Activated CD8-positive, alpha-beta memory T cell treated with anti-CD3 and anti-CD28 coated beads for 36 hours (primary cell): ENCODE results near the gene NDFIP1. TPM values are rescaled to one million over a fixed set of nuclear protein-coding genes. Genes with fewer than 3 reads are reported as not detected.
"Not testable (repeated sequence)": the region's sequence is repeated elsewhere in the genome, so short reads cannot be mapped to it uniquely, and the experiment has no call there.

Experiments
- CTCF ChIA-PET: fragments of 350-600 bp; sonication (Branson Sonifier 250); formaldehyde crosslinking; loops from one replicate; lab custom pipeline; 2021; ENCODE audit warnings: antibody characterized with exemption; lab: Charles Lee
- POLR2A ChIA-PET: fragments of 350-600 bp; sonication (Branson Sonifier 250); formaldehyde crosslinking; loops from one replicate; lab custom pipeline; 2021; ENCODE audit warnings: antibody characterized with exemption; lab: Charles Lee
- total RNA-seq, 2 experiments: library from RNA; stranded (reverse); gene quantifications; one replicate each; pipeline ENCODE4 v1.2.3, GENCODE V29; 2021

The NDFIP1 gene
- total RNA-seq, 2 experiments from 2014 or later: 84.4 to 84.9 TPM

DNA sequence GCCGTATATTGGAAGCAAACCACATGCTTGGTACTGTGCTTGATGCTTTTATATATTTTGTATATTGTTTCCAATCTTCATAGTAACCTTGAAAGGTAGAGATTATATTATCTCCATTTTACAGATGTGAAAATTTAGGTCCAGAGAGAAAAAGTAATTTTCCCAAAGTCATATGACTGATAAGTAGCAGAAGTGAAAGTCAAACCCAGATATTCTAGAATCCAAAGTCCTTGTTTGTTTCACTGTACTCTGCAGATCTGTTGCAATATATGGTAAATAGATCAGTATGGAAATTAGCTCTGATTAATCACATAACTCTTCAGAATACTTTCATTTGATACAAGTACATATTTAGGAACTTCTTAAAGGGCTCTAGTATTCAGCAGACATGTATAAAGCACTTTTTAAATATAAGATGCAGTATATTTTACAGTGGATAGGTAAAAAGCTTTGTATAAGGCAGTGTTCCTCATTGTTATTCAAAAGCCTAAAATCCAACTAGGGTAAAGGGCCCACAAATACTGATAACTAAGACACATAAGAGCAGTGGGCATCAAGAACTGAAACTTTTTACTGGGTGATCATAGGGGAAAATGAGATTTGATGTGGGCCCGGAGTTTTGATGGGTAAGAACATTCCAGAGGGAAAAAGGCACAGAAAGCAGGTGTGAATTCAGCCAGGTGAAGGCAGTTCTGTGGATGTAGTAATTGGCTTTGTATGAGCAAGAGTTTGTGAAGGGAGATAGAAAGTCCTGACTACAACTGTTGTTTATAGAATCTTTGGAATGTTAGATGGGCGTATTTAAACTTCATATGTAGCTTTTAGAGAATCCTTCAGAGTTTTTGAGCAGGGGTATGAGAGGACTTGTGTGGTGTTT is 25.0 kb downstream of the NDFIP1 start:
- ChIA-PET POLR2A (no interaction called here), CTCF (no interaction called here)

GRCh38 chr5:142134331-142135010 is 25.9 kb downstream of the NDFIP1 start:
- ChIA-PET CTCF (no interaction called here), POLR2A (no interaction called here)

DNA sequence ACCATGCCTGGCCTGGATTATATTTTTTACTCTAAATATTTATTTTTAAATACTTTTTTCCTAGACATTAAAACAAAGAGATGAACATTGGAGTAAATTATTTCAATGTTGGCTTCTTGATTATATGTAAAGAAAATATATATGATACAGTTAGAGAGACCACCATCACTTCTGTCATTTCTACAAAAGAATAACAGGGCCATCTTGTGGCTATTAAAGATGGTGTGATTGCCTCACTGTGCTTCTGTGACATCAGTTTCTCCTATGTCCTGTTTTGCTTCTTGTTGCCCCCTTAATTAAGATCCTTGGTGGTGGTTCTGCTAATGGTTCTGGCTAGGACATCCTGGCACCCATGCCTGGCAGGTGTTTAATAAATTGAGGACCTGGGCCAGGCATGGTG is 32.9 kb downstream of the NDFIP1 start:
- ChIA-PET POLR2A (no interaction called here), CTCF (interaction anchor here (0.9 kb wide), 1 partner anchor 9 kb away, joined by 4 read pairs; no protein-coding TSS in a partner anchor)

DNA sequence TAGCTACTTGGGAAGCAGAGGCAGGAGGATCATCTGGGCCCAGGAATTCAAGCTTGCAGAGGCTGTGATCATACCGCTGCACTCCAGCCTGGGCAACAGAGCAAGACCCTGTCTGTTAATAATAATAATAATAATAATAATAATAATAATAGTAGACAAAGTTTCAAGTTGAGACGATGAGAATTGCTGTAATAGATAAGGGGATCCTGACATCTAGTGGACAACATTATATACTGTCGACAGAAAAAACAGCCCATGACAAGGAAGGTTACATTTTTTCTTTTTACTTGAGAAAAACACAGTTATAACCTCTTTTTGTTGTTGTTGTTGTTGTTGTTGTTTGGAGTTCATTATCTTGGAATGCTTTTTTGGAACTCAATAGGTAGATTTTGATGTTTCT is 35.3 kb downstream of the NDFIP1 start:
- ChIA-PET POLR2A (no interaction called here), CTCF (interaction anchor here (0.6 to 4.5 kb wide), 8 partner anchors 51 to 458 kb away, joined by 3 to 30 read pairs (median 4); partner anchors contain the start of genes GNPDA1 and RNF14)

GRCh38 chr5:142145106-142145900 is 36.7 kb downstream of the NDFIP1 start:
- ChIA-PET POLR2A (interaction anchor here (0.6 kb wide), 1 partner anchor 149 kb away, joined by 6 read pairs; no protein-coding TSS in a partner anchor), CTCF (interaction anchor here (0.8 to 4.5 kb wide), 11 partner anchors 10 to 159 kb away, joined by 3 to 30 read pairs (median 4); partner anchors contain the start of gene GNPDA1)

DNA sequence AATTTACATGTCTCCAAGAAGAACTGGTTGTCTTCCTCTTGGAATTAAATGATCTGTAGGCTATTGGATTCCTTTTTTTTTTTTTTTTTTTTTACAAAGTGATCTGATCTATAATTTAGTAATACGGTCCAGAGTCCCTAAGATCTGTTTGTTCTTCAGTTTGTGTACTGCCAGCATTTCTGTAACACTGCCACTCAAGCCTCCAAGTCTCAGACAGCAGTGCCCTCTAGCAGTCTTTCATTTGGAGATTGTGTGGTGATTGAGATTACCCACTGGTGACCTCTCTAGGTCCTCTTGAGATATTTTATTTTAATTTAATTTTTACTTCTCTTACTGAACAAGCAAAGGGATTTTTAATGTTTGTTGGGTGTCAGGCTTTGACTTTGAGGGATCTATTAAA is 40.8 kb downstream of the NDFIP1 start:
- CTCF ChIA-PET: interaction anchor here (0.7 kb wide), 3 partner anchors 18 to 191 kb away, joined by 3 to 4 read pairs (median 3); partner anchors contain the start of gene PCDH12
- POLR2A ChIA-PET: no interaction called here

GRCh38 chr5:142150431-142150830 is 41.9 kb downstream of the NDFIP1 start:
- CTCF ChIA-PET: no interaction called here
- POLR2A ChIA-PET: no interaction called here

GRCh38 chr5:142151436-142152383 is 43.1 kb downstream of the NDFIP1 start:
- ChIA-PET CTCF (interaction anchor here (0.6 to 1.6 kb wide), 6 partner anchors 9 to 411 kb away, joined by 3 to 5 read pairs (median 3); no protein-coding TSS in a partner anchor), POLR2A (no interaction called here)

DNA sequence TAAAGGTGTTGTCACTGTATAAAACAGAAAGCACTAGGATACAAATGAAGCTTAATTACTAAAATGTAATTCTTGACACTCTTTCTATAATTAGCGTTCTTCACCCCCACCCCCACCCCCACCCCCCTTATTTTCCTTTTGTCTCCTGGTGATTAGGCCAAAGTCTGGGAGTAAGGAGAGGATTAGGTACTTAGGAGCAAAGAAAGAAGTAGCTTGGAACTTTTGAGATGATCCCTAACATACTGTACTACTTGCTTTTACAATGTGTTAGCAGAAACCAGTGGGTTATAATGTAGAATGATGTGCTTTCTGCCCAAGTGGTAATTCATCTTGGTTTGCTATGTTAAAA is 43.8 kb downstream of the NDFIP1 start:
- CTCF ChIA-PET: interaction anchor here (0.6 to 1.6 kb wide), 3 partner anchors 11 to 411 kb away, joined by 3 to 4 read pairs (median 3); no protein-coding TSS in a partner anchor
- POLR2A ChIA-PET: no interaction called here

DNA sequence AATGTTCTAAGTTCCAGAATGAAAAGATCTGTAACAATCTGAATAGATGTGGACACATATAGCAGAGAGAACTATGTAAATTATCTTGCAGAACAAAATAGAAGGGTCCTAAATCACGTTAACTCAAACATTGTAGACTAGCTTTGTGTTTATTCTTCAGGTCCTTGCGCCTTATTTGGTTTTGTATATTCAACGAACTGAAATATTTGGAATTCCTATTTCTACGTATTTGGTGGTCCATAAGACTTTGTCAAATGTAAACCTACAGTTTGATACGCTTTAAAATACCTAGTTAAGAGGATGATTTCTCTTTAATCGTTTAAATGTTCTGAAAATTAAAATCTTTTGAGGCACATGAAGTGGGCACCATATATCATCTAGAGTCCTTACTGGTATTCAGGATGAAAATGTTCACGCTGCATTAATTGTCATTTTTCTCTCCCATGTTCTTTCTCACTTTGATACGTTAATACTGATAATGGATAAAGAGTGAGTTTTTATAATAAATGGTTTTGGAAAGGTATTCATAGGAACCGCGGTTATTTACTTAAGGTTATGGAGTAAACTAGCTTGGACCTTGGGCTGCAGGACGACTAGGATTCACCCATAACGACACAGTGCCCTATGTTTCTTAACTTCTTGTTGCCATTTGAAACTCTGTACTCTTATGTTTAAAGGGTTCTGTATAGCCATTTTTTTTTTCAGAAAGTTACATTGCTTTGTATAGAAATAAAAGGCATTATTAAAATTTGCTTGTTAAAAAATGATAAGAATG is 45.3 kb downstream of the NDFIP1 start:
- CTCF ChIA-PET: interaction anchor here (1.0 kb wide), 1 partner anchor 148 kb away, joined by 3 read pairs; no protein-coding TSS in a partner anchor
- POLR2A ChIA-PET: no interaction called here

DNA sequence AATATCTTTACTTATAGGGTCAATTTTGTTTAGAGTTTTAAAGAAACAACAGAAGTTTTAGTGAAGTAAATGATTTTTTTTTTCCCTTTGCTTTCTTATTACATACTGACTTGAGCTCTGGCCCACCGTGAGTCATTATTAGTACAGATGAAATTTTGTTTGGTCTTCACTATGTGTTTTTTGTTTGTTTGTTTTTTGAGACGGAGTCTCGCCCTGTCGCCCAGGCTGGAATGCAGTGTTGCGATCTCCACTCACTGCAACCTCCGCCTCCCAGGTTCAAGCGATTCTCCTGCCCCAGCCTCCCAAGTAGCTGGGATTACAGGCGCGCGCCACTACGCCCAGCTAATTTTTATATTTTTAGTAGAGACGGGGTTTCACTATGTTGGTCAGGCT is 45.9 kb downstream of the NDFIP1 start:
- POLR2A ChIA-PET, CTCF ChIA-PET: not testable (repeated sequence)

DNA sequence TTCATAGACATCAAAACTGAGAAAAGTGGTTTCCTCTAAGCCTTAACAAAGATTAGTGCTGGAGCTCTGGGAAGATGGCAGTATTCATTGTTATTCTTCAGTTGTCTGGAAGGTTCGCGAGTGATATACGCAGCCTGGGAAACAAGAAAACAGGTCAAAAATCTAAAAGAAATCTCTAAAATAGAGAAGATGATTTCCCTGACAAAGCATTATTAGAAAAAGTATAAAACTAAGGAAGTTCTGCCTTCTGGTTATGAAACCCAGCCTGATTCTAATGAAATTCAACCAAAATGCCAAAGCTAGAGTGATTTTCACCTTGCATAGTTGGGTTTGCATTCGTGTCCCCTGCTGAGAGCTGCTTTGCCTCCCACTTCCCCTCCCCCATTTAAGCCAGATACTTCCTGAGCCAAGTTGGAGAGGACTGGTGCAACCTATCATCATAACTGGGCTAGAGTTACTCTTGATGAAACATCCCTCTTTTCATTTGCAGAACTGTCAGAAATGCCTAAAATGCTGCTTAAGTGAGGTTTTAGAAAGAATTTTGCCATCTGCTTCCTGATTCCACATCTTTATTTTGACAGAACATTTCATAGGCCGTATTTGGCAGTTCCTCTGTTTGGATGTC is 48.4 kb downstream of the NDFIP1 start:
- POLR2A ChIA-PET: no interaction called here
- CTCF ChIA-PET: no interaction called here

GRCh38 chr5:142159354-142159753 is 50.8 kb downstream of the NDFIP1 start:
- POLR2A ChIA-PET: no interaction called here

DNA sequence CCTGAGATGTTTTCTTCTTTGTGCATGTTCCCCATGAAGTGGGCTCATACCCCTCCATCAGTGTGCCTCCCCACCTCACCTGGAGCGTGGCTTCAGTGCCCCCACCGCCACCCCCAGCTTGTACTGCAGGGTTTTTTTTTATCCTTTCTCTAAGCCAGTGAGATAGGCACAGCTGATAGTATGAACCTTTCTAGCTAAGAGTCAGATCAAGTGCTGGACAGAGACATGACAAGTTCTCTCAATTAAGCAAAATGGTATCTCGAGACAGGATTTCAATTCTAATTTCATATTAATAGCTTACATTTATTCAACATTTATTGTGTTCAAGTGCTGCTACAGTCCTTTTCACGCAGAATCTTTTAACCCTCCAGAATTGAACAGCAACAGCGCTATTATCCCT is 55.7 kb downstream of the NDFIP1 start:
- POLR2A ChIA-PET: no interaction called here
- CTCF ChIA-PET: no interaction called here

More at GRCh38 chr5:142159354-142159753, 50.8 kb downstream of the NDFIP1 start:
- CTCF ChIA-PET: interaction anchor here (0.6 kb wide), 1 partner anchor 76 kb away, joined by 3 read pairs; no protein-coding TSS in a partner anchor

DNA sequence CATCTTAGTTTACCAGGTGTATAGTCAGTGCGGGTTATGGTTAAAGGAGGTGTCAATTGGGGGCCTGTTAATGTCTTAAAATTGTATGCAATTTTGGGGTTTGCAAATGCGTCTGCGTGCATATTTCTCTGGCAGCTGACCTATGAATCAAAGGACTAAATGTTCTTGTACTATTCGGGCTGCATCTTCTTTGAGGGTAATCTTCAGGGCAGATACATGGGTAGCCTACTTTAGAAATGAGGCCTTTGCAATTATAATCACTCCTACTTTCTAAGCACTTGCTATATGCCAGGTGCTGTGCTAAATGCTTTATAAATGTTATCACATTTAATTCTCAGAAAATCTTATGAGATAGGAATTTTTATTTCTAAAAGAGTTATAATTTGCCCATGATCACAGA is 58.2 kb downstream of the NDFIP1 start:
- POLR2A ChIA-PET: no interaction called here
- CTCF ChIA-PET: no interaction called here

- ChIA-PET POLR2A (no interaction called here), CTCF (interaction anchor here (0.6 kb wide), 1 partner anchor 420 kb away, joined by 3 read pairs; no protein-coding TSS in a partner anchor)
These were observed 58.9 kb downstream of the NDFIP1 start for GRCh38 chr5:142167458-142167857.

- CTCF ChIA-PET: no interaction called here
- POLR2A ChIA-PET: no interaction called here
These were observed 59.8 kb downstream of the NDFIP1 start for GRCh38 chr5:142168365-142168764.
